ENCODE data around the gene PLEKHA7. TPM values are rescaled to one million over a fixed set of nuclear protein-coding genes. Genes with fewer than 3 reads are reported as not detected.

Gene PLEKHA7
- total and polyA plus RNA-seq, 4 donors: 10.1 to 21.8 (median 13.4) TPM

- WGBS (ENCODE audit: insufficient coverage): 56% methylated on average over 3 of the region's 3 CpGs
- Histone ChIP-seq H3K27ac (ENCODE audit: low read depth, low read length) (no peak overlapping the region), H3K36me3 (ENCODE audit: control insufficient read depth, insufficient read depth, low read length) (no peaks in the 10 kb centered on the region), H3K4me1 (ENCODE audit: control insufficient read depth, insufficient read depth, low read length) (peaks cover 10% of the 10 kb centered on the region), H3K4me3 (ENCODE audit: low read depth, low read length) (no peak overlapping the region), H3K27me3 (ENCODE audit: control insufficient read depth, insufficient read depth, low read length) (no peaks in the 10 kb centered on the region), H3K9me3 (ENCODE audit: control insufficient read depth, insufficient read depth, low read length) (no peaks in the 10 kb centered on the region)
- no peak for DNase-seq (ENCODE audit: low read depth in 4 of 6, low spot score in 6 of 6)
Observed at GRCh38 chr11:16861862-16862261, 152.4 kb downstream of the PLEKHA7 start.

- peaks cover 10% of the 10 kb centered on the region for H3K4me1 ChIP-seq (ENCODE audit: control insufficient read depth, insufficient read depth, low read length)
- H3K27me3 ChIP-seq (ENCODE audit: control insufficient read depth, insufficient read depth, low read length): no peaks in the 10 kb centered on the region
- H3K27ac ChIP-seq (ENCODE audit: low read depth, low read length): no peak overlapping the region
- no peak overlapping the region for H3K4me3 ChIP-seq (ENCODE audit: low read depth, low read length)
- WGBS (ENCODE audit: insufficient coverage): 100% methylated on average over 1 of the region's 1 CpG
- no peak for DNase-seq (ENCODE audit: low read depth in 4 of 6, low spot score in 6 of 6)
- H3K36me3 ChIP-seq (ENCODE audit: control insufficient read depth, insufficient read depth, low read length): no peaks in the 10 kb centered on the region
- H3K9me3 ChIP-seq (ENCODE audit: control insufficient read depth, insufficient read depth, low read length): no peaks in the 10 kb centered on the region
Observed at GRCh38 chr11:16860617-16861016, 153.6 kb downstream of the PLEKHA7 start.

- H3K4me1 ChIP-seq (ENCODE audit: control insufficient read depth, insufficient read depth, low read length): peaks cover 10% of the 10 kb centered on the region
- H3K27me3 ChIP-seq (ENCODE audit: control insufficient read depth, insufficient read depth, low read length): no peaks in the 10 kb centered on the region
- H3K36me3 ChIP-seq (ENCODE audit: control insufficient read depth, insufficient read depth, low read length): peaks cover 4% of the 10 kb centered on the region
- 100% methylated on average over 4 of the region's 6 CpGs for WGBS (ENCODE audit: insufficient coverage)
- no peak overlapping the region for H3K27ac ChIP-seq (ENCODE audit: low read depth, low read length)
- no peaks in the 10 kb centered on the region for H3K9me3 ChIP-seq (ENCODE audit: control insufficient read depth, insufficient read depth, low read length)
- DNase-seq (ENCODE audit: low read depth in 4 of 6, low spot score in 6 of 6): no peak
- no peak overlapping the region for H3K4me3 ChIP-seq (ENCODE audit: low read depth, low read length)
Observed at GRCh38 chr11:16859651-16860050, 154.6 kb downstream of the PLEKHA7 start.

- Histone ChIP-seq H3K36me3 (ENCODE audit: control insufficient read depth, insufficient read depth, low read length) (peaks cover 7% of the 10 kb centered on the region), H3K27me3 (ENCODE audit: control insufficient read depth, insufficient read depth, low read length) (no peaks in the 10 kb centered on the region), H3K4me3 (ENCODE audit: low read depth, low read length) (no peak overlapping the region), H3K4me1 (ENCODE audit: control insufficient read depth, insufficient read depth, low read length) (no peaks in the 10 kb centered on the region), H3K27ac (ENCODE audit: low read depth, low read length) (no peak overlapping the region), H3K9me3 (ENCODE audit: control insufficient read depth, insufficient read depth, low read length) (no peaks in the 10 kb centered on the region)
- WGBS (ENCODE audit: insufficient coverage): 78% methylated on average over 2 of the region's 4 CpGs
- no peak for DNase-seq (ENCODE audit: low read depth in 4 of 6, low spot score in 6 of 6)
Observed at GRCh38 chr11:16857186-16857585, 157.0 kb downstream of the PLEKHA7 start.

GRCh38 chr11:16856022-16856471 is 158.2 kb downstream of the PLEKHA7 start:
- Histone ChIP-seq H3K4me1 (ENCODE audit: control insufficient read depth, insufficient read depth, low read length) (no peaks in the 10 kb centered on the region), H3K36me3 (ENCODE audit: control insufficient read depth, insufficient read depth, low read length) (peaks cover 7% of the 10 kb centered on the region), H3K27me3 (ENCODE audit: control insufficient read depth, insufficient read depth, low read length) (no peaks in the 10 kb centered on the region), H3K9me3 (ENCODE audit: control insufficient read depth, insufficient read depth, low read length) (no peaks in the 10 kb centered on the region), H3K27ac (ENCODE audit: low read depth, low read length) (no peak overlapping the region), H3K4me3 (ENCODE audit: low read depth, low read length) (no peak overlapping the region)
- DNase-seq (ENCODE audit: low read depth in 4 of 6, low spot score in 6 of 6): no peak
- WGBS (ENCODE audit: insufficient coverage): 88% methylated on average over 3 of the region's 3 CpGs

GRCh38 chr11:16854979-16855378 is 159.2 kb downstream of the PLEKHA7 start:
- Histone ChIP-seq H3K9me3 (ENCODE audit: control insufficient read depth, insufficient read depth, low read length) (no peaks in the 10 kb centered on the region), H3K4me1 (ENCODE audit: control insufficient read depth, insufficient read depth, low read length) (no peaks in the 10 kb centered on the region), H3K27ac (ENCODE audit: low read depth, low read length) (no peak overlapping the region), H3K4me3 (ENCODE audit: low read depth, low read length) (no peak overlapping the region), H3K27me3 (ENCODE audit: control insufficient read depth, insufficient read depth, low read length) (no peaks in the 10 kb centered on the region), H3K36me3 (ENCODE audit: control insufficient read depth, insufficient read depth, low read length) (peaks cover 7% of the 10 kb centered on the region)
- 77% methylated on average over 4 of the region's 4 CpGs for WGBS (ENCODE audit: insufficient coverage)
- peak in 1 of 6 donors; percentile 7 for DNase-seq (ENCODE audit: low read depth in 4 of 6, low spot score in 6 of 6)

GRCh38 chr11:16853859-16854258 is 160.4 kb downstream of the PLEKHA7 start:
- H3K9me3 ChIP-seq (ENCODE audit: control insufficient read depth, insufficient read depth, low read length): no peaks in the 10 kb centered on the region
- no peak overlapping the region for H3K27ac ChIP-seq (ENCODE audit: low read depth, low read length)
- no peak overlapping the region for H3K4me3 ChIP-seq (ENCODE audit: low read depth, low read length)
- H3K36me3 ChIP-seq (ENCODE audit: control insufficient read depth, insufficient read depth, low read length): peaks cover 7% of the 10 kb centered on the region
- DNase-seq (ENCODE audit: low read depth in 4 of 6, low spot score in 6 of 6): no peak
- no peaks in the 10 kb centered on the region for H3K27me3 ChIP-seq (ENCODE audit: control insufficient read depth, insufficient read depth, low read length)
- WGBS (ENCODE audit: insufficient coverage): 86% methylated on average over 2 of the region's 2 CpGs
- no peaks in the 10 kb centered on the region for H3K4me1 ChIP-seq (ENCODE audit: control insufficient read depth, insufficient read depth, low read length)

- peaks cover 7% of the 10 kb centered on the region for H3K36me3 ChIP-seq (ENCODE audit: control insufficient read depth, insufficient read depth, low read length)
- no peaks in the 10 kb centered on the region for H3K27me3 ChIP-seq (ENCODE audit: control insufficient read depth, insufficient read depth, low read length)
- DNase-seq (ENCODE audit: low read depth in 4 of 6, low spot score in 6 of 6): no peak
- no peak overlapping the region for H3K4me3 ChIP-seq (ENCODE audit: low read depth, low read length)
- H3K9me3 ChIP-seq (ENCODE audit: control insufficient read depth, insufficient read depth, low read length): no peaks in the 10 kb centered on the region
- no peak overlapping the region for H3K27ac ChIP-seq (ENCODE audit: low read depth, low read length)
- 100% methylated on average over 1 of the region's 1 CpG for WGBS (ENCODE audit: insufficient coverage)
- no peaks in the 10 kb centered on the region for H3K4me1 ChIP-seq (ENCODE audit: control insufficient read depth, insufficient read depth, low read length)
Observed at GRCh38 chr11:16853266-16853665, 160.9 kb downstream of the PLEKHA7 start.

GRCh38 chr11:16846305-16846704 is 167.9 kb downstream of the PLEKHA7 start:
- DNase-seq (ENCODE audit: low read depth in 4 of 6, low spot score in 6 of 6): no peak
- H3K27me3 ChIP-seq (ENCODE audit: control insufficient read depth, insufficient read depth, low read length): no peaks in the 10 kb centered on the region
- 100% methylated on average over 2 of the region's 2 CpGs for WGBS (ENCODE audit: insufficient coverage)
- no peak overlapping the region for H3K4me3 ChIP-seq (ENCODE audit: low read depth, low read length)
- H3K27ac ChIP-seq (ENCODE audit: low read depth, low read length): no peak overlapping the region
- H3K9me3 ChIP-seq (ENCODE audit: control insufficient read depth, insufficient read depth, low read length): no peaks in the 10 kb centered on the region
- H3K4me1 ChIP-seq (ENCODE audit: control insufficient read depth, insufficient read depth, low read length): no peaks in the 10 kb centered on the region
- peaks cover 3% of the 10 kb centered on the region for H3K36me3 ChIP-seq (ENCODE audit: control insufficient read depth, insufficient read depth, low read length)

GRCh38 chr11:16844268-16844771 is 169.9 kb downstream of the PLEKHA7 start:
- no peak for DNase-seq (ENCODE audit: low read depth in 4 of 6, low spot score in 6 of 6)
- no peaks in the 10 kb centered on the region for H3K27me3 ChIP-seq (ENCODE audit: control insufficient read depth, insufficient read depth, low read length)
- no peaks in the 10 kb centered on the region for H3K9me3 ChIP-seq (ENCODE audit: control insufficient read depth, insufficient read depth, low read length)
- peaks cover 3% of the 10 kb centered on the region for H3K36me3 ChIP-seq (ENCODE audit: control insufficient read depth, insufficient read depth, low read length)
- no peak overlapping the region for H3K4me3 ChIP-seq (ENCODE audit: low read depth, low read length)
- 100% methylated on average over 1 of the region's 1 CpG for WGBS (ENCODE audit: insufficient coverage)
- no peak overlapping the region for H3K27ac ChIP-seq (ENCODE audit: low read depth, low read length)
- no peaks in the 10 kb centered on the region for H3K4me1 ChIP-seq (ENCODE audit: control insufficient read depth, insufficient read depth, low read length)
